OCI-LY3 (cell line): ENCODE results near the gene DIP2C.

ENCODE experiments used
- CTCF ChIP-seq: fragments of 200-600, 300-600 bp; sonication (generic); IDR thresholded peaks from 2 replicates; pipeline ENCODE4 v1.5.1; 2014; ENCODE audit warnings: antibody characterized with exemption, low read length, low read depth
- EZH2phosphoT487 ChIP-seq: fragments of 200-600 bp; shearing (Covaris generic); IDR thresholded peaks from 2 replicates; pipeline ENCODE4 v1.6.1; 2018; ENCODE audit warnings: antibody characterized with exemption, mixed run types, low read depth

GRCh38 chr10:566241-566885 lies 123.1 kb downstream of the DIP2C start:
- TF ChIP-seq CTCF = no peak
- no peak for TF ChIP-seq EZH2phosphoT487
